OCI-LY1 (cell line): ENCODE measurements around the gene TRA2A.
"Not testable (repeated sequence)": the region's sequence is repeated elsewhere in the genome, so short reads cannot be mapped to it uniquely, and the experiment has no call there.

ENCODE experiments used
- H2AFZ ChIP-seq: fragments of 200-600 bp; sonication (generic), shearing (Covaris generic); 2 replicates; pipeline ENCODE4 v1.6.0; 2014; ENCODE audit warnings: antibody characterized with exemption, mild to moderate bottlenecking, low read length
- H3F3A ChIP-seq: fragments of 200-600 bp; sonication (generic), shearing (Covaris generic); 2 replicates; pipeline ENCODE4 v1.6.0; 2014; ENCODE audit warnings: mild to moderate bottlenecking, antibody characterized with exemption, low read length, moderate library complexity; ENCODE audit not compliant: insufficient read depth
- H3K27ac ChIP-seq: fragments of 200-600 bp; sonication (generic); 2 replicates; pipeline ENCODE4 v1.5.1; 2014; ENCODE audit warnings: low read length, mixed run types, mild to moderate bottlenecking, low read depth; ENCODE audit not compliant: poor library complexity, severe bottlenecking
- H3K27me3 ChIP-seq: fragments of 200-600 bp; sonication (generic); 2 replicates; pipeline ENCODE4 v1.6.0; 2014; ENCODE audit warnings: antibody characterized with exemption, mild to moderate bottlenecking, low read length, moderate library complexity; ENCODE audit not compliant: insufficient read depth
- H3K36me3 ChIP-seq: fragments of 200-600 bp; sonication (generic); 2 replicates; pipeline ENCODE4 v1.6.1; 2014; ENCODE audit warnings: mild to moderate bottlenecking, antibody characterized with exemption, low read length, moderate library complexity, mixed read lengths; ENCODE audit not compliant: insufficient read depth
- H3K4me1 ChIP-seq: fragments of 200-600 bp; sonication (generic); 2 replicates; pipeline ENCODE4 v1.5.1; 2014; ENCODE audit warnings: mild to moderate bottlenecking, low read length, moderate library complexity; ENCODE audit not compliant: insufficient read depth, severe bottlenecking
- H3K4me2 ChIP-seq: fragments of 200-600 bp; sonication (generic), shearing (Covaris generic); 2 replicates; pipeline ENCODE4 v1.6.1; 2014; ENCODE audit warnings: low read length
- H3K4me3 ChIP-seq: fragments of 200-600 bp; sonication (generic); 2 replicates; pipeline ENCODE4 v1.5.1; 2014; ENCODE audit warnings: low read length, low read depth, mild to moderate bottlenecking, mixed read lengths; ENCODE audit not compliant: poor library complexity, severe bottlenecking
- H3K79me2 ChIP-seq: fragments of 200-600 bp; shearing (Covaris generic); 2 replicates; pipeline ENCODE4 v1.6.1; 2016; ENCODE audit warnings: mixed run types, low read length, mixed read lengths; ENCODE audit not compliant: insufficient read depth
- H3K9ac ChIP-seq: fragments of 200-600 bp; sonication (generic), shearing (Covaris generic); 2 replicates; pipeline ENCODE4 v1.6.1; 2014; ENCODE audit warnings: mild to moderate bottlenecking, low read length, mixed read lengths
- H3K9me2 ChIP-seq: fragments of 200-600 bp; sonication (generic), shearing (Covaris generic); 2 replicates; pipeline ENCODE4 v1.6.1; 2014; ENCODE audit warnings: low read depth, mild to moderate bottlenecking, low read length, mixed read lengths
- H3K9me3 ChIP-seq: fragments of 200-600 bp; shearing (Covaris generic); 2 replicates; pipeline ENCODE4 v1.6.1; 2014; ENCODE audit warnings: low read length, mixed read lengths
- H4K20me1 ChIP-seq: fragments of 200-600 bp; sonication (generic), shearing (Covaris generic); 2 replicates; pipeline ENCODE4 v1.6.0; 2016; ENCODE audit warnings: mild to moderate bottlenecking, low read length; ENCODE audit not compliant: insufficient read depth
- CTCF ChIP-seq: fragments of 200-600 bp; sonication (generic), shearing (Covaris generic); IDR thresholded peaks from 2 replicates; pipeline ENCODE4 v1.5.1; 2017; ENCODE audit warnings: mild to moderate bottlenecking, antibody characterized with exemption, low read length, moderate library complexity, mixed read lengths
- EZH2 ChIP-seq: fragments of 200-600 bp; sonication (generic), shearing (Covaris generic); IDR thresholded peaks from 2 replicates; pipeline ENCODE4 v1.8.0; 2017; ENCODE audit warnings: borderline replicate concordance, mixed run types, mild to moderate bottlenecking, antibody characterized with exemption, low read length, moderate library complexity, mixed read lengths

TRA2A gene

GRCh38 chr7:23490357-23491135 is 41.2 kb downstream of the TRA2A start:
- Histone ChIP-seq H3K4me3 (peak overlapping the region; percentile 69), H3K36me3 (no peaks in the 10 kb centered on the region), H3K9ac (peak overlapping the region; percentile 76), H3K9me2 (no peaks in the 10 kb centered on the region), H3K79me2 (no peaks in the 10 kb centered on the region), H2AFZ (no peak overlapping the region), H3K4me2 (peak overlapping the region; percentile 65), H3K9me3 (no peaks in the 10 kb centered on the region), H4K20me1 (no peaks in the 10 kb centered on the region), H3K4me1 (peaks cover 15% of the 10 kb centered on the region), H3F3A (0 out of 2 replicates have a peak, but pooled peaks cover 11% of the 10 kb centered on the region), H3K27me3 (no peaks in the 10 kb centered on the region), H3K27ac (peak overlapping the region; percentile 80)
- no peak for TF ChIP-seq EZH2
- no peak for TF ChIP-seq CTCF

- H3K79me2 ChIP-seq, H4K20me1 ChIP-seq, H3K9me3 ChIP-seq, H3K36me3 ChIP-seq, H3K9me2 ChIP-seq, H3K4me3 ChIP-seq, H3K9ac ChIP-seq, H2AFZ ChIP-seq, H3K27me3 ChIP-seq, H3K27ac ChIP-seq, H3K4me2 ChIP-seq: not testable (repeated sequence)
- peaks cover 15% of the 10 kb centered on the region for H3K4me1 ChIP-seq
- H3F3A ChIP-seq: 0 out of 2 replicates have a peak, but pooled peaks cover 11% of the 10 kb centered on the region
Observed at GRCh38 chr7:23488714-23489113, 43.1 kb downstream of the TRA2A start.

- TF ChIP-seq CTCF: no peak
- TF ChIP-seq EZH2: no peak
- Histone ChIP-seq H3K9ac (no peak overlapping the region), H3K9me3 (no peaks in the 10 kb centered on the region), H3F3A (0 out of 2 replicates have a peak, but pooled peaks cover 6% of the 10 kb centered on the region), H3K9me2 (no peaks in the 10 kb centered on the region), H3K79me2 (no peaks in the 10 kb centered on the region), H4K20me1 (no peaks in the 10 kb centered on the region), H2AFZ (no peak overlapping the region), H3K36me3 (no peaks in the 10 kb centered on the region), H3K4me1 (peaks cover 15% of the 10 kb centered on the region), H3K27me3 (no peaks in the 10 kb centered on the region), H3K4me2 (no peak overlapping the region), H3K4me3 (no peak overlapping the region), H3K27ac (no peak overlapping the region)
Observed at GRCh38 chr7:23487670-23488069, 44.1 kb downstream of the TRA2A start.
